ENCODE measurements around the gene TMEM176B.
"Not testable (repeated sequence)": the region's sequence is repeated elsewhere in the genome, so short reads cannot be mapped to it uniquely, and the experiment has no call there.

TMEM176B gene

GRCh38 chr7:150807616-150808438 is 7.7 kb upstream of the TMEM176B start:
- not testable (repeated sequence) for DNase-seq (ENCODE audit: low spot score in 2 of 2); H3K4me3 Mint-ChIP-seq; H3K4me1 Mint-ChIP-seq; H3K27ac Mint-ChIP-seq (ENCODE audit: low read depth); H3K36me3 Mint-ChIP-seq (ENCODE audit: insufficient read depth); ATAC-seq (replicated peaks; ENCODE audit: extremely low read depth, poor library complexity, severe bottlenecking); H3K9me3 Mint-ChIP-seq
- H3K27me3 Mint-ChIP-seq = peaks cover 79% of the 10 kb centered on the region

GRCh38 chr7:150806863-150807262 is 6.7 kb upstream of the TMEM176B start:
- DNase-seq (ENCODE audit: low spot score in 2 of 2) (no peak), ATAC-seq (replicated peaks; ENCODE audit: extremely low read depth, poor library complexity, severe bottlenecking) (no peak)
- Mint-ChIP-seq H3K9me3 (no peaks in the 10 kb centered on the region), H3K27ac (ENCODE audit: low read depth) (no peak overlapping the region), H3K27me3 (peaks cover 85% of the 10 kb centered on the region), H3K36me3 (ENCODE audit: insufficient read depth) (peaks cover under 1% of the 10 kb centered on the region), H3K4me3 (no peak overlapping the region), H3K4me1 (peaks cover 3% of the 10 kb centered on the region)

- H3K4me1 Mint-ChIP-seq = peaks cover 6% of the 10 kb centered on the region
- DNase-seq (ENCODE audit: low spot score in 2 of 2) (no peak), ATAC-seq (replicated peaks; ENCODE audit: extremely low read depth, poor library complexity, severe bottlenecking) (no peak)
- H3K27ac Mint-ChIP-seq (ENCODE audit: low read depth) = no peak overlapping the region
- no peaks in the 10 kb centered on the region for H3K9me3 Mint-ChIP-seq
- H3K27me3 Mint-ChIP-seq = peaks cover 85% of the 10 kb centered on the region
- peaks cover 1% of the 10 kb centered on the region for H3K36me3 Mint-ChIP-seq (ENCODE audit: insufficient read depth)
- H3K4me3 Mint-ChIP-seq = no peak overlapping the region
These were observed 6.3 kb upstream of the TMEM176B start for GRCh38 chr7:150806454-150806853.

GRCh38 chr7:150805864-150806263 is 5.7 kb upstream of the TMEM176B start:
- H3K27me3 Mint-ChIP-seq = peaks cover 85% of the 10 kb centered on the region
- no peak for ATAC-seq (replicated peaks; ENCODE audit: extremely low read depth, poor library complexity, severe bottlenecking)
- no peak overlapping the region for H3K27ac Mint-ChIP-seq (ENCODE audit: low read depth)
- H3K4me3 Mint-ChIP-seq = no peak overlapping the region
- H3K9me3 Mint-ChIP-seq = no peaks in the 10 kb centered on the region
- peaks cover 6% of the 10 kb centered on the region for H3K4me1 Mint-ChIP-seq
- no peak for DNase-seq (ENCODE audit: low spot score in 2 of 2)
- H3K36me3 Mint-ChIP-seq (ENCODE audit: insufficient read depth) = peaks cover 3% of the 10 kb centered on the region

- DNase-seq (ENCODE audit: low spot score in 2 of 2) = no peak
- Mint-ChIP-seq H3K9me3 (no peaks in the 10 kb centered on the region), H3K27ac (ENCODE audit: low read depth) (no peak overlapping the region), H3K27me3 (peaks cover 74% of the 10 kb centered on the region), H3K4me1 (peaks cover 6% of the 10 kb centered on the region), H3K4me3 (no peak overlapping the region), H3K36me3 (ENCODE audit: insufficient read depth) (peaks cover 3% of the 10 kb centered on the region)
- ATAC-seq (replicated peaks; ENCODE audit: extremely low read depth, poor library complexity, severe bottlenecking) = no peak
These were observed 4.6 kb upstream of the TMEM176B start for GRCh38 chr7:150804802-150805201.

- Mint-ChIP-seq H3K27ac (ENCODE audit: low read depth) (no peak overlapping the region), H3K4me3 (no peak overlapping the region), H3K27me3 (peaks cover 72% of the 10 kb centered on the region), H3K9me3 (no peaks in the 10 kb centered on the region), H3K4me1 (peaks cover 6% of the 10 kb centered on the region), H3K36me3 (ENCODE audit: insufficient read depth) (peaks cover 3% of the 10 kb centered on the region)
- ATAC-seq (replicated peaks; ENCODE audit: extremely low read depth, poor library complexity, severe bottlenecking) = no peak
- no peak for DNase-seq (ENCODE audit: low spot score in 2 of 2)
These were observed 3.1 kb upstream of the TMEM176B start for GRCh38 chr7:150803161-150803860.

GRCh38 chr7:150801946-150802771 is 2.0 kb upstream of the TMEM176B start:
- Mint-ChIP-seq H3K9me3 (no peaks in the 10 kb centered on the region), H3K27me3 (peaks cover 62% of the 10 kb centered on the region), H3K27ac (ENCODE audit: low read depth) (no peak overlapping the region), H3K4me1 (peaks cover 6% of the 10 kb centered on the region), H3K4me3 (peak overlapping the region; percentile 58), H3K36me3 (ENCODE audit: insufficient read depth) (peaks cover 3% of the 10 kb centered on the region)
- DNase-seq (ENCODE audit: low spot score in 2 of 2) = no peak
- no peak for ATAC-seq (replicated peaks; ENCODE audit: extremely low read depth, poor library complexity, severe bottlenecking)

- H3K4me1 Mint-ChIP-seq = peaks cover 6% of the 10 kb centered on the region
These were observed 1.2 kb upstream of the TMEM176B start for GRCh38 chr7:150801242-150801945.

GRCh38 chr7:150800581-150801241 is 547 bp upstream of the TMEM176B start, which contains the start of gene TMEM176A:
Gene TMEM176A, plus strand, starts transcription at chr7:150800769. Its CDS starts 782 bp downstream, at chr7:150801551.
- no peak within 1 kb of the TSS for H3K27ac Mint-ChIP-seq (ENCODE audit: low read depth)
- peaks cover 6% of the 10 kb centered on the region for H3K4me1 Mint-ChIP-seq
- no peak for DNase-seq (ENCODE audit: low spot score in 2 of 2)
- peak; percentile 36 for ATAC-seq (replicated peaks; ENCODE audit: extremely low read depth, poor library complexity, severe bottlenecking)
- H3K4me3 Mint-ChIP-seq = peak within 1 kb of the TSS; percentile 58
- peaks cover 52% of the 10 kb centered on the region for H3K27me3 Mint-ChIP-seq
- no peaks in the 10 kb centered on the region for H3K9me3 Mint-ChIP-seq
- H3K36me3 Mint-ChIP-seq (ENCODE audit: insufficient read depth) = peaks cover 3% of the 10 kb centered on the region

More at GRCh38 chr7:150801242-150801945, 1.2 kb upstream of the TMEM176B start:
- DNase-seq (ENCODE audit: low spot score in 2 of 2) (no peak), ATAC-seq (replicated peaks; ENCODE audit: extremely low read depth, poor library complexity, severe bottlenecking) (no peak)
- Mint-ChIP-seq H3K36me3 (ENCODE audit: insufficient read depth) (peaks cover 3% of the 10 kb centered on the region), H3K4me3 (peak overlapping the region; percentile 58), H3K27ac (ENCODE audit: low read depth) (no peak overlapping the region), H3K9me3 (no peaks in the 10 kb centered on the region), H3K27me3 (peaks cover 59% of the 10 kb centered on the region)

GRCh38 chr7:150799156-150799555 is 1.0 kb downstream of the TMEM176B start:
- Mint-ChIP-seq H3K27me3 (peaks cover 37% of the 10 kb centered on the region), H3K4me3 (no peak overlapping the region)
- no peak for ATAC-seq (replicated peaks; ENCODE audit: extremely low read depth, poor library complexity, severe bottlenecking)

GRCh38 chr7:150797661-150798060 is 2.5 kb downstream of the TMEM176B start:
- no peak overlapping the region for H3K27ac Mint-ChIP-seq (ENCODE audit: low read depth)
- ATAC-seq (replicated peaks; ENCODE audit: extremely low read depth, poor library complexity, severe bottlenecking) (no peak), DNase-seq (ENCODE audit: low spot score in 2 of 2) (no peak)
- no peak overlapping the region for H3K4me3 Mint-ChIP-seq
- H3K9me3 Mint-ChIP-seq = no peaks in the 10 kb centered on the region
- peaks cover 6% of the 10 kb centered on the region for H3K4me1 Mint-ChIP-seq
- H3K36me3 Mint-ChIP-seq (ENCODE audit: insufficient read depth) = peaks cover 3% of the 10 kb centered on the region
- peaks cover 33% of the 10 kb centered on the region for H3K27me3 Mint-ChIP-seq

More at GRCh38 chr7:150799156-150799555, 1.0 kb downstream of the TMEM176B start:
- Mint-ChIP-seq H3K4me1 (peaks cover 6% of the 10 kb centered on the region), H3K9me3 (no peaks in the 10 kb centered on the region), H3K27ac (ENCODE audit: low read depth) (no peak overlapping the region), H3K36me3 (ENCODE audit: insufficient read depth) (peaks cover 3% of the 10 kb centered on the region)
- no peak for DNase-seq (ENCODE audit: low spot score in 2 of 2)
